Testis (tissue), 3 donors: Measurements from ENCODE around the gene PHLPP2. TPM values are rescaled to one million over a fixed set of nuclear protein-coding genes. Genes with fewer than 3 reads are reported as not detected.

Experiments
- DNase-seq: peaks from one replicate; pipeline ENCODE4 v3.0.0-alpha.2; 2019
- H3K27ac ChIP-seq, 2 donors: fragments of 200-600 bp; sonication (generic); one replicate each; pipeline ENCODE4 v1.5.1; 2019
- H3K27me3 ChIP-seq: fragments of 200-600 bp; sonication (generic); one replicate; pipeline ENCODE4 v1.5.1; 2019
- H3K36me3 ChIP-seq: fragments of 200-600 bp; sonication (generic); one replicate; pipeline ENCODE4 v1.5.1; 2017; ENCODE audit warnings: low read depth; ENCODE audit errors: missing control alignments
- H3K4me1 ChIP-seq: fragments of 200-600 bp; sonication (generic); one replicate; pipeline ENCODE4 v1.5.1; 2019
- H3K4me3 ChIP-seq, 2 donors: fragments of 200-600 bp; sonication (generic); one replicate each; pipeline ENCODE4 v1.5.1; 2017 to 2019
- H3K9me3 ChIP-seq: fragments of 200-600 bp; sonication (generic); one replicate; pipeline ENCODE4 v1.5.1; 2017
- CTCF ChIP-seq, 3 experiments: fragments of 450-650 bp in 2 of 3; fragments of 200-600 bp in 1 of 3; sonication (generic) in 1 of 3; IDR thresholded peaks; one replicate each; pipeline ENCODE4 v1.5.1; 2016 to 2019; ENCODE audit warnings: antibody characterized with exemption in 3 of 3, mild to moderate bottlenecking in 2 of 3, moderate library complexity in 1 of 3
- POLR2A ChIP-seq: fragments of 450-650 bp; IDR thresholded peaks from one replicate; pipeline ENCODE4 v1.6.1; 2017; ENCODE audit warnings: antibody characterized with exemption, mild to moderate bottlenecking, moderate library complexity
- WGBS, 2 donors: methylation state at CpG; one replicate each; pipeline ENCODE4 v1.1.5; 2018; 5-methylcytosine and 5-hydroxymethylcytosine counted together
- intact Hi-C: fragments of 100-400 bp; cut with DNase I; formaldehyde crosslinking; loops from one replicate; pipeline ENCODE4 v1.15.1; 2023; ENCODE audit warnings: low total_unique reads
- polyA plus RNA-seq: library from polyadenylated mRNA; stranded (reverse); fragments of 350-450 nt; fragmentation: Illumina TruSeq; extraction: RNeasy Lipid Tissue Mini Kit (QIAGEN cat#74804); gene quantifications from one replicate; pipeline ENCODE4 v1.2.3, GENCODE V29; 2014; ENCODE audit warnings: low read depth, low replicate concordance; ENCODE audit not compliant: insufficient read depth
- total RNA-seq, 2 donors: library from RNA; depleted of rRNA; stranded (reverse); fragments of >200 nt; gene quantifications; one replicate each; pipeline ENCODE4 v1.2.3, GENCODE V29; 2016

PHLPP2 gene
- total and polyA plus RNA-seq, 3 donors from 2014 or later: 27.2 to 46.3 (median 43.3) TPM

- DNase-seq: no peak
- no peak overlapping the region for H3K27ac ChIP-seq
- H3K4me1 ChIP-seq: no peaks in the 10 kb centered on the region
- TF ChIP-seq POLR2A (no peak), CTCF (IDR thresholded peaks at IDR 0.05) (no peak)
- H3K9me3 ChIP-seq: no peaks in the 10 kb centered on the region
- H3K4me3 ChIP-seq: no peak overlapping the region
- intact Hi-C loops: no loop called here
- H3K27me3 ChIP-seq: no peaks in the 10 kb centered on the region
- WGBS, 2 donors: 75 to 82% methylated on average over 6 of the region's 6 CpGs
- no peaks in the 10 kb centered on the region for H3K36me3 ChIP-seq
Observed at GRCh38 chr16:71648921-71649320, 75.6 kb downstream of the PHLPP2 start.

- H3K27me3 ChIP-seq: no peaks in the 10 kb centered on the region
- no peak for DNase-seq
- intact Hi-C loops: no loop called here
- H3K4me3 ChIP-seq: no peak overlapping the region
- no peaks in the 10 kb centered on the region for H3K4me1 ChIP-seq
- H3K27ac ChIP-seq: no peak overlapping the region
- no peaks in the 10 kb centered on the region for H3K36me3 ChIP-seq
- TF ChIP-seq CTCF (IDR thresholded peaks at IDR 0.05) (no peak), POLR2A (no peak)
- 75 to 89% methylated on average over 2 of the region's 2 CpGs for whole genome bisulfite sequencing, 2 donors
- H3K9me3 ChIP-seq: no peaks in the 10 kb centered on the region
Observed at GRCh38 chr16:71648162-71648561, 76.3 kb downstream of the PHLPP2 start.

GRCh38 chr16:71647391-71647790 is 77.1 kb downstream of the PHLPP2 start:
- no peaks in the 10 kb centered on the region for H3K27me3 ChIP-seq
- no peak overlapping the region for H3K27ac ChIP-seq
- DNase-seq: no peak
- H3K4me3 ChIP-seq: no peak overlapping the region
- H3K4me1 ChIP-seq: no peaks in the 10 kb centered on the region
- H3K9me3 ChIP-seq: no peaks in the 10 kb centered on the region
- no peak for TF ChIP-seq CTCF (IDR thresholded peaks at IDR 0.05)
- TF ChIP-seq POLR2A: no peak
- intact Hi-C loops: no loop called here
- 85 to 88% methylated on average over 7 of the region's 7 CpGs for WGBS, 2 donors
- H3K36me3 ChIP-seq: no peaks in the 10 kb centered on the region

GRCh38 chr16:71645450-71645849 is 79.1 kb downstream of the PHLPP2 start:
- no peak overlapping the region for H3K4me3 ChIP-seq
- H3K27ac ChIP-seq: no peak overlapping the region
- H3K9me3 ChIP-seq: no peaks in the 10 kb centered on the region
- WGBS, 2 donors: 83 to 92% methylated on average over 4 of the region's 4 CpGs
- intact Hi-C loops: no loop called here
- no peak for TF ChIP-seq POLR2A
- TF ChIP-seq CTCF (IDR thresholded peaks at IDR 0.05): no peak
- H3K4me1 ChIP-seq: no peaks in the 10 kb centered on the region
- DNase-seq: no peak
- no peaks in the 10 kb centered on the region for H3K36me3 ChIP-seq
- no peaks in the 10 kb centered on the region for H3K27me3 ChIP-seq

- Histone ChIP-seq H3K27ac (no peak overlapping the region), H3K36me3 (no peaks in the 10 kb centered on the region), H3K27me3 (no peaks in the 10 kb centered on the region), H3K4me3 (no peak overlapping the region), H3K4me1 (no peaks in the 10 kb centered on the region), H3K9me3 (no peaks in the 10 kb centered on the region)
- no peak for DNase-seq
- intact Hi-C loops: no loop called here
- no peak for TF ChIP-seq CTCF (IDR thresholded peaks at IDR 0.05)
- TF ChIP-seq POLR2A: no peak
- 45 to 49% methylated on average over 3 of the region's 3 CpGs for WGBS, 2 donors
Observed at GRCh38 chr16:71637398-71637797, 87.1 kb downstream of the PHLPP2 start.
